ENCODE results near the gene CDK8. TPM values are rescaled to one million over a fixed set of nuclear protein-coding genes. Genes with fewer than 3 reads are reported as not detected.
A peak's percentile ranks its signal among the peaks of the same experiment; 100 is the strongest.
"Not testable (repeated sequence)": the region's sequence is repeated elsewhere in the genome, so short reads cannot be mapped to it uniquely, and the experiment has no call there.

Gene CDK8
- total and polyA plus RNA-seq, 2 experiments from 2014 or later = 13.6 to 24.0 TPM

DNA sequence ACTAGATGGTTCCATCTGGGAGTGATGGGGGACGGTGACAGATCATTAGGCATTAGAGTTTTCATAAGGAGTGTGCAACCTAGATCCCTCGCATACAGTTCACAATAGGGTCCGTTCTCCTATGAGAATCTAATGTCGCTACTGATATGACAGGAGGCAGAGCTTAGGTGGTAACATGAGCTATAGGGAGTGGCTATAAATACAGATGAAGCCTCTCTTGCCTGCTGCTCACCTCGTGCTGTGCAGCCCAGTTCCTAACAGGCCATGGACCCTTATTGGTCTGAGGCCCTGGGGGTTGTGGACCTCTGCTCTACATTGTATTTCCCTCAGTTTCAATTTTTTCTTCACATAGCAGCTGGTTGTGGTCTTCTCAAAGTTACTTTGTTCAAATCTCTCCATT, 56.5 kb downstream of the CDK8 start (continued):
- TF ChIP-seq, protein P1, sequence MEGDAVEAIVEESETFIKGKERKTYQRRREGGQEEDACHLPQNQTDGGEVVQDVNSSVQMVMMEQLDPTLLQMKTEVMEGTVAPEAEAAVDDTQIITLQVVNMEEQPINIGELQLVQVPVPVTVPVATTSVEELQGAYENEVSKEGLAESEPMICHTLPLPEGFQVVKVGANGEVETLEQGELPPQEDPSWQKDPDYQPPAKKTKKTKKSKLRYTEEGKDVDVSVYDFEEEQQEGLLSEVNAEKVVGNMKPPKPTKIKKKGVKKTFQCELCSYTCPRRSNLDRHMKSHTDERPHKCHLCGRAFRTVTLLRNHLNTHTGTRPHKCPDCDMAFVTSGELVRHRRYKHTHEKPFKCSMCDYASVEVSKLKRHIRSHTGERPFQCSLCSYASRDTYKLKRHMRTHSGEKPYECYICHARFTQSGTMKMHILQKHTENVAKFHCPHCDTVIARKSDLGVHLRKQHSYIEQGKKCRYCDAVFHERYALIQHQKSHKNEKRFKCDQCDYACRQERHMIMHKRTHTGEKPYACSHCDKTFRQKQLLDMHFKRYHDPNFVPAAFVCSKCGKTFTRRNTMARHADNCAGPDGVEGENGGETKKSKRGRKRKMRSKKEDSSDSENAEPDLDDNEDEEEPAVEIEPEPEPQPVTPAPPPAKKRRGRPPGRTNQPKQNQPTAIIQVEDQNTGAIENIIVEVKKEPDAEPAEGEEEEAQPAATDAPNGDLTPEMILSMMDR (conservative IDR thresholded peaks at IDR 0.05; ENCODE audit: low read depth in 2 of 2) = no peak
- TF ChIP-seq EZH2 (IDR thresholded peaks at IDR 0.05; ENCODE audit: low read depth, unreplicated experiment) = no peak
- TF ChIP-seq REST (IDR thresholded peaks at IDR 0.05; ENCODE audit: unreplicated experiment) = no peak
- no peak for TF ChIP-seq EZH2phosphoT487 (IDR thresholded peaks at IDR 0.05; ENCODE audit: unreplicated experiment)
- TF ChIP-seq ZNF331 (CRISPR knock-in tag; IDR thresholded peaks at IDR 0.05; ENCODE audit: low read depth) = no peak

DNA sequence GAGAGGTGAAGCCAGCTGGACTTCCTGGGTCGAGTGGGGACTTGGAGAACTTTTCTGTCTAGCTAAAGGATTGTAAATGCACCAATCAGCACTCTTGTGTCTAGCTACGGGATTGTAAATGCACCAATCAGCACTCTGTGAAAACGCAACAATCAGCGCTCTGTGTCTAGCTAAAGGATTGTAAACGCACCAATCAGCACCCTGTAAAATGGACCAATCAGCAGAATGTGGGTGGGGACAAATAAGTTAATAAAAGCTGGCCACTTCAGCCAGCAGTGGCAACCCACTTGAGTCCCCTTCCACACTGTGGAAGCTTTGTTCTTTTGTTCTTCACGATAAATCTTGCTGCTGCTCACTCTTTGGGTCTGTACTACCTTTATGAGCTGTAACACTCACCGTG, 58.1 kb downstream of the CDK8 start:
- not testable (repeated sequence) for H3K27me3 Mint-ChIP-seq (ENCODE audit: insufficient read depth, low read depth, poor library complexity); H3K9me3 Mint-ChIP-seq; H3K4me3 Mint-ChIP-seq; H2AFZ ChIP-seq; H3K36me3 ChIP-seq (ENCODE audit: insufficient read depth); H3K27ac Mint-ChIP-seq; H3K27ac ChIP-seq (ENCODE audit: low read depth); H3K4me2 ChIP-seq; H3K27me3 ChIP-seq (ENCODE audit: insufficient read depth); DNase-seq (ENCODE audit: low spot score); H3K9me2 ChIP-seq (ENCODE audit: insufficient read depth); ATAC-seq; H3K4me1 ChIP-seq (ENCODE audit: insufficient read depth); H3K4me3 ChIP-seq; H3F3A ChIP-seq (replicated peaks; ENCODE audit: low read depth); H3K36me3 Mint-ChIP-seq (ENCODE audit: low read depth)
- Histone ChIP-seq H3K79me2 (replicated peaks; ENCODE audit: insufficient read depth) (peaks cover 100% of the 10 kb centered on the region), H4K20me1 (replicated peaks; ENCODE audit: insufficient read depth) (peaks cover 15% of the 10 kb centered on the region)
- peaks cover 18% of the 10 kb centered on the region; the same call in 2 of the 3 replicates for H3K4me1 Mint-ChIP-seq

DNA sequence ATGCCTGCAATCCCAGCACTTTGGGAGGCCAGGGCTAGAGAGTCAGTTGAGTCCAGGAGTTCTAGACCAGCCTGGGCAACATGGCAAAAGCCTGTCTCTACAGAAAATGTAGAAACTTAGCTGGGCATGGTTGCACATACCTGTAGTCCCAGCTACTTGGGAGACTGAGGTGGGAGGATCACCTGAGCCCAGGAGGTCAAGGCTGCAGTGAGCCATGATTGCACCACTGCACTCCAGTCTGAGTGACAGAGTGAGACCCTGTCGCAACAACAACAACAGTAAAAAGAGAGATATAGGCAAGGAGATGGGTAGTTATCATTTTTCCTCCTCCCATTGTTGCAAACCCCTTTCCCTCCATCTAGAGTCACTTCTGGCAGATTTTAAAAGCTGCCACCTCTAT, 62.2 kb downstream of the CDK8 start:
- not testable (repeated sequence) for H3K27ac ChIP-seq (ENCODE audit: low read depth); H4K20me1 ChIP-seq (replicated peaks; ENCODE audit: insufficient read depth); H3K36me3 Mint-ChIP-seq (ENCODE audit: low read depth); H3K27me3 ChIP-seq (ENCODE audit: insufficient read depth); H3K4me1 ChIP-seq (ENCODE audit: insufficient read depth); H3K9me2 ChIP-seq (ENCODE audit: insufficient read depth); H3K36me3 ChIP-seq (ENCODE audit: insufficient read depth); H3K4me3 ChIP-seq; H3K9me3 Mint-ChIP-seq; ATAC-seq; DNase-seq (ENCODE audit: low spot score); H3K4me3 Mint-ChIP-seq; H3F3A ChIP-seq (replicated peaks; ENCODE audit: low read depth); H3K27me3 Mint-ChIP-seq (ENCODE audit: insufficient read depth, low read depth, poor library complexity); H3K4me2 ChIP-seq; H2AFZ ChIP-seq
- Mint-ChIP-seq H3K4me1 (peaks cover 15% of the 10 kb centered on the region; the same call in 2 of the 3 replicates), H3K27ac (peak overlapping the region; percentile 61; the same call in 1 of the 2 replicates)
- H3K79me2 ChIP-seq (replicated peaks; ENCODE audit: insufficient read depth) = peaks cover 79% of the 10 kb centered on the region

All from GM23338 (cell line).